ENCODE results near the gene FALEC.

GRCh38 chr1:150551784-150552127, 36.2 kb downstream of the FALEC start:
- TF ChIP-seq YY1 (IDR thresholded peaks at IDR 0.05; ENCODE audit: insufficient read depth, insufficient read length) (no peak), ZNF274 (IDR thresholded peaks at IDR 0.05; ENCODE audit: low read depth, low read length) (no peak), SUZ12 (IDR thresholded peaks at IDR 0.05; ENCODE audit: extremely low read depth, insufficient read depth, insufficient read length) (no peak)
